PFSK-1 (cell line): ENCODE results near the gene INAVA.

Experiments
- FOXP2 ChIP-seq: optimal IDR thresholded peaks from 2 replicates; pipeline ENCODE3; 2011; ENCODE audit warnings: borderline replicate concordance, control low read depth, inconsistent platforms; ENCODE audit not compliant: insufficient read depth; ENCODE audit errors: extremely low read length, extremely low read depth
- POLR2AphosphoS5 ChIP-seq: IDR thresholded peaks from 2 replicates; pipeline ENCODE4 v1.6.1; 2012; ENCODE audit warnings: low read depth, mild to moderate bottlenecking, control low read depth, low read length, moderate library complexity
- REST ChIP-seq, 2 experiments: IDR thresholded peaks; 2 replicates each; pipeline versions ENCODE4 v1.6.1 to v1.8.0; 2011 to 2012; ENCODE audit warnings: low read depth in 2 of 2, low read length in 2 of 2, control low read depth in 1 of 2, inconsistent platforms in 1 of 2, mild to moderate bottlenecking in 1 of 2, moderate library complexity in 1 of 2; ENCODE audit not compliant: insufficient read depth in 1 of 2
- SIN3A ChIP-seq: IDR thresholded peaks from 2 replicates; pipeline ENCODE4 v1.6.1; 2012; ENCODE audit warnings: mild to moderate bottlenecking, low read length, moderate library complexity, borderline replicate concordance; ENCODE audit not compliant: insufficient read depth
- TAF1 ChIP-seq: IDR thresholded peaks from 2 replicates; pipeline ENCODE4 v1.6.1; 2012; ENCODE audit warnings: low read length, control low read depth, borderline replicate concordance; ENCODE audit not compliant: insufficient read depth

The INAVA gene

GRCh38 chr1:200872446-200873115, 22.1 kb upstream of the INAVA start, which contains the start of gene GPR25:
Gene GPR25 (plus strand): TSS chr1:200872981. CDS start chr1:200873038, 57 bp downstream.
- TF ChIP-seq TAF1, result no peak
- no peak for TF ChIP-seq REST (IDR thresholded peaks at IDR 0.05; ENCODE audit: insufficient read depth in 1 of 2, low read depth in 2 of 2, low read length in 2 of 2)
- no peak for TF ChIP-seq FOXP2
- no peak for TF ChIP-seq SIN3A
- no peak for TF ChIP-seq POLR2AphosphoS5

- TF ChIP-seq SIN3A (no peak), POLR2AphosphoS5 (no peak), REST (IDR thresholded peaks at IDR 0.05; ENCODE audit: insufficient read depth in 1 of 2, low read depth in 2 of 2, low read length in 2 of 2) (no peak), FOXP2 (no peak), TAF1 (no peak)
Observed at GRCh38 chr1:200873116-200873670, 21.5 kb upstream of the INAVA start.

GRCh38 chr1:200873671-200874397, 20.9 kb upstream of the INAVA start:
- TF ChIP-seq SIN3A (no peak), POLR2AphosphoS5 (no peak), REST (IDR thresholded peaks at IDR 0.05; ENCODE audit: insufficient read depth in 1 of 2, low read depth in 2 of 2, low read length in 2 of 2) (no peak), TAF1 (no peak), FOXP2 (no peak)

- no peak for TF ChIP-seq TAF1
- TF ChIP-seq FOXP2, result no peak
- TF ChIP-seq SIN3A, result no peak
- TF ChIP-seq POLR2AphosphoS5, result no peak
- no peak for TF ChIP-seq REST (IDR thresholded peaks at IDR 0.05; ENCODE audit: insufficient read depth in 1 of 2, low read depth in 2 of 2, low read length in 2 of 2)
Observed at GRCh38 chr1:200874694-200875093, 20.0 kb upstream of the INAVA start.
